ENCODE data around the gene TMED10.
A peak's percentile ranks its signal among the peaks of the same experiment; 100 is the strongest.

Gene TMED10

DNA sequence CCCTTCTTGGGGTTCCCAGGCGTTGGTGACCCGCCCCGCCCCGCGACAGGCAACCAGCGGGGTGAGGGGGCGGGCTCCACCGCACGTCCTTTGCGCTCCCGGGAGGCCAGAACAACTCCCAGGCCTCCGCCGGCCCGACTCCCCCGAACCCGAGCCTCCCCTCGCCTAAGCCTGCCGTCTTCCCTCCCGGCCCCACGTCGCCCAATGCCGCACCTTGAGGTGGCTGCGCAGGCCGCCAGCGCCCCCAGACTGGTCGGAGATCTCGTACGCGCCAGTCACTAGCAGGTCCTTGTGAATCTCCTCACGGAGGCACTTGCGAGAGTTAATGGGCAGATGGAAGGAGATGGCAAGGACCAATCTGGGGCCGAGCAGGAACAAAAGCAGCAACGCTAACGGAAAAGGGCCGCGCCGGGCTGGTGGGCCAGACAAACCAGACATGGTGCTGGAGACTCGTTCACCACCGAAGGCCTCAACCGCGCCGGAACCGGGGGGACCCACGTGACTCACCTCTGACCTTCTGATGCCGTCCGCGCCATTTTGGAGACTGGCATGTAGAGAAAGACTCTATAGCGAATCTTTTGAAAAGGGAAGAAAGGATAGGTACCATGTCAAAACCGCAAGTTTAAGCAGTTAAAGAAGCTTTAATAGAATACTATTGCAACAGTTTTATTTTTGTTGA, at the start of gene TMED10:
TSS of gene TMED10 (minus strand) at position 471 of the 679 bp plus-strand sequence. CDS start at position 438, 33 bp downstream.
- DNase-seq (ENCODE audit: low read depth) = peak; percentile 83

DNA sequence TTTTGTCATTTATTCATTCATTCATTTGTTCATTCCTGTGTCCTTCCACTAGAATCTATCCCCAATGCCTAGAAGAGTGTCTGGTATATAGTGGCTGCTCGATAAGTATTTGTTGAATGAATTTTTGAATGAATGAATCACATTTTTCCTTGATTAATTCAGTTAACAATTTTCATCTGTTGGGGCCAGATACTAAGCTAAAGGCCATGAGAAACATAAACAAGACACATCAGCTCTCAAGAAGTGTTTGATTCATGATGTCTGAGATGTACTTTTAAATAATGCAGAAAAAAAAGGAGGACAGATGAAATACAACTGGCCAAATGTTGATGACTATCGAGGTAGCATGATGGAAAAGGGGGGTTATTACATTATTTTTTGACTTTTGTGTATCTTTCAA, 48.1 kb upstream of the TMED10 start:
- no peak for DNase-seq (ENCODE audit: low read depth)

DNA sequence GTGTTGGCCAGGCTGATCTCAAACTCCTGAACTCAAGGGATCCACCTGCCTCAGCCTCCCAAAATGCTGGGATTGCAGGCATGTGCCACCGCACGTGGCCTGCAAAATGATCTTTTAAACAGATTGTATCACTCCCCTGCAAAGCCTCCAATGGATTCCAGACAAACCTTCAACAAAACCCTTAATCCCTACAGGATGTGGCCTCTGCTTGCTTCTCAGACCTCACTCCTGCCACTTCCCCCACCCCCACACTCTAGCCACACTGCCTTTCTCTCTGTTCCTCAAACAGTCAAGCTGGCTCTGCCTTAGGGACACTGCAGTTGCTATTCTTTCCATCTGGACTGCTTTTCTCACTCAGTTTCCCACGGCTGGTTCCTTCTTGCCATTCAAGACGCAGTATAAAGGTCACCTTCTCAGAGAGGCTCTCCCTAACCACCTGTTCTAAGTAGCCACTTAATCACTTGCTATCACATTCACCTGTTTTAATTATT, 47.3 kb upstream of the TMED10 start:
- no peak for DNase-seq (ENCODE audit: low read depth)

DNA sequence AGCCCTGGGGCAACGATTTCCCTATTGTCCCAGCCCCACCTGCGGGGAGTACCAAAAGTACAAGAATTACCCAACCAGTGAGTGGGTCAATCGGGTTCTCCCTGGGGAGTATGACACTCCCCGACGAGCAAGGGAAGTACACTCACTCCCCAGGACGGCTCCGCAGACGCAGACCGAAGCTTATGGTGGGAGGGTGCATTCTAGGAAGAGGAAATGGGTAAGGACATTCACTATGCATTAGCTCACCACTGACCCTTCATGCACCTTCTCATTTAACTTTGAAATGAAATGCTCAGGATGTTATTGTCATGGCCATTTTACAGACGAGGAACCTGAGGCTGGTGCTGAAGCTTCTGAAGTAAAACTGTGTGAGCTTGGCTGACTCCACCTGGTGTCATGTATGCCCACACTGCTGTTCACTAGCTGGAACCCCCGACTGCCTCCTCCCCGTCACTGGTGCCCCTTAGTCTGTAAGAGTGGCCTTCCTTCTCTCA, 45.8 kb upstream of the TMED10 start:
- no peak for DNase-seq (ENCODE audit: low read depth)

DNA sequence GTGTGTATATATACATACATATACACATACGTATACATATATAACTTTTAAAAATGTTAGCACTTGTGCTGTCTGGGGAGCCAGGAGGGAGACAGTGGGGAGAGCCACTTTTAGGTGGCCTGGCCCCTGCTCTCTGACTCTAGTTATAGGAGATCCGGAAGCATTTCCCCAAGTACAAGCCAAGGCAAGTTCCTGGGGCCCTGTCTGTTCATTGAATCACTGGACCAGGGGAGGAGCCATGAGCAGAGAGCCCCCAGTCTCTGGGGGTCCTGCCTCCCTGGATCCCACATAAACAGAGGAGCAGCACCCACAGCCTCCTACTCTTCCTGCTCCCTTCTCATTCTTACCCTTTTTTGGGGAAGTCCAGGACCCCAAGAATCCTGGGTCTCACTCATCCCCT, 45.4 kb upstream of the TMED10 start:
- DNase-seq (ENCODE audit: low read depth) = no peak

DNA sequence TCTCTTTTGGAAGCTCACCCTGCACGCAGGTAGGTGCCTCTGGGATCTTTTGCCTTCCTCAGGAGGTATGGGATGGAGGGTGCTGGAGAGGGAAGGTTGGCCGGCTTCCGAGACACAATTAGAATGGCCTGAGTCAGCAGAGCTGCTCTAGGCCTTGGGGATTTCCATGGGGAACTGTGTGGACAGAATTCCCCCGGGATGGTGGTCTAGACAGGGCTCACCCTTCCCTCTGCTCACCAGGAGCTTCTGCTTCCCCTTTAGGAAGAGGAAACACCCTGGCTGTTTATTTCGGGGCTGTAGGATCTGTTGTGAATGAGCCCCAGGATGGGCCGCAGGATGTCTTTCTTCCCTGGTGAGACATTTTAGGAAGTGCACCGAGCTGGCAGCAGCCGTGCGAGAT, 43.7 kb upstream of the TMED10 start:
- DNase-seq (ENCODE audit: low read depth) = no peak

DNA sequence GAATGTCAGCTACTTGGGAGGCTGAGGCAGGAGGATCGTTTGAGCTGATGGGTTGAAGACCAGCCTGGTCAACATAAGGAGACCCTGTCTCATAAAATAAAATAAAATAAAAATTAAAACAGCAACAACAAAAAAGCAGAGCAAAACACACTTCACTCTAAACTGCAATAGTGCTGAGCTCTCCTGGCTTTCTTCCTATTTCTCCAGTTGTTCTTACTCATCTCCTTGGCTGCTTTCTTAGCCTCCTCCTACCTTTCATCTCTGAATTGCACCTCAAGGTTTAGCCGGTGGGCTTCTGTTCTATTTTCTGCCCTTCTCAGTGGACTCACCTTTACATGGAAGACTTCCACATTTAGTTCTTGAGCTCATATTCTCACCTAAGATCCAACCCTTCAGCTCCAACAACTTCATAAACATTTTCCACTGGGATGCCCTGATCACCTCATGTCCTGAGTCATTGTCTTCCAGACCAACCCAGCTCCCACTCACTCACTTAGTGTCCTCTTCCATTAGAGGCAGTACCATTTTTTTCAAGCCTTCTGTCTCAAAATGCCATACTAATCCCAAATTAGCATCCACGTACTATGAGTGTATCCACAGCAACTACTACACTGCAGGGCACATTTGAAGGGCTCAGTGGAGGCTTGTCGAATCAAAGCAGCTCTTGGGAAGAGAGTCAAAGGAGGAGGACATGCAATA, 41.2 kb upstream of the TMED10 start:
- DNase-seq (ENCODE audit: low read depth) = no peak

DNA sequence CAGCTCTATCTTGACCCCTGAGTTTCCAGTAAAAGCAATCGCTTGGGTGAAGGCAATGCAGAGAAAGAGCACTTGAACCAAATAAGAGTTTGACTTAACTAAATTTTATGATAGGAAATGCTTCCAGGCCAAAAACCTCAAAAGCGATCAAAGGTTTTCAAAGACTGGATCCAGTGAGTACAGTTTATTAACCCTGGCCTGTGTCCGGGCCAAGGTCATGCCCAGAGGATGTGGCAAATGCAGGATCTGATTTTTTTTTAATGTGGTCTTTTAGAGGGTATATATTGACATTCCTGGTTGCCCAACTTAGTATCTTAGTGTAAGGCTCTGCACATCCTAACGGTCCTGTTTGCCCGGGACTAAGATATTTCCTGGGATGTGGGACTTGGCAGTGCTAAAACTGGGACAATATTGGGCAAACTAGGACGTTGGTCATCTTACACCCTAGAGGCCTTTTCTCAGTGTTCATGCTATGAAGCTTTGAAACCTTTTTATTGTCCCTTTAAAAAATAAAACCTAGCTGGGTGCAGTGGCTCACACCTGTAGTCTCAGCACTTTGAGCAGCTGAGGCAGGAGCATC, 40.1 kb upstream of the TMED10 start:
- DNase-seq (ENCODE audit: low read depth) = no peak

DNA sequence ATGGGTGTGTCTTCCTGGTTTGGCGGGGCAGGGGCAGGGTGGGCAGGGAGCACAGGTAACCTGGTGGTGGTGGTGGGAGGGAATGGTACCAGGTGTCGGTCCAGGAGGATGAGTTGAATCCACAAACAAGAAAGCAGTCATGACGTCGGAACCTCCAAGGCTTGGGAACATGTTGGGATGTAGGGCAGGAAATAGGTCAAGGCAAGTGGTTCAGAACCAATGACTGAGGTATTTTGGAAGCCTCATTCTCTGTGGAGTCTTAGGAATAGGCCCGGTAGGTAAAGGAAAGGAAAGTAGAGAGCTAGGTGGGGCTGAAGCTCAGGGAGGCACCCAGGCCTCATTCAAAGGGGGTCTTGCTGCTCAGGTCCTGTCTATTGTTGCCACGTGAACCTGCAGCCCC, 39.1 kb upstream of the TMED10 start:
- no peak for DNase-seq (ENCODE audit: low read depth)

DNA sequence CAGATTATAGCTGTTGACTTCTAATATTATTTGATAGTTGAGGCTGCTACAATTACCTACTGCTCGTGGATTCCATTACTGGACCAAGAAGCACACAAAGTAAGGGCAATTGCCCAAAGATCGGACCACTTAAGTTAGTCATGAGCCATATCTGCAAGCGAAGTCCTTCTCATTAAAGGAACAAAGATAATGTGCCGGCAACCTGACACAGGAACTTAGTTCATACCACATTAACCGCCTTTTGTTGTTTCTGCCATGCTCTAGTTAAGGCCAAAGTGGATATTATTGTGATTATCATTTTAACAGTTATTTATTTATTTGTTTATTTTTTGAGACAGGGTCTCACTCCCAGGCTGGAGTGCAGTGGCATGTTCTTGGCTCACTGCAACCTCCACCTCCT, 38.1 kb upstream of the TMED10 start:
- no peak for DNase-seq (ENCODE audit: low read depth)

DNA sequence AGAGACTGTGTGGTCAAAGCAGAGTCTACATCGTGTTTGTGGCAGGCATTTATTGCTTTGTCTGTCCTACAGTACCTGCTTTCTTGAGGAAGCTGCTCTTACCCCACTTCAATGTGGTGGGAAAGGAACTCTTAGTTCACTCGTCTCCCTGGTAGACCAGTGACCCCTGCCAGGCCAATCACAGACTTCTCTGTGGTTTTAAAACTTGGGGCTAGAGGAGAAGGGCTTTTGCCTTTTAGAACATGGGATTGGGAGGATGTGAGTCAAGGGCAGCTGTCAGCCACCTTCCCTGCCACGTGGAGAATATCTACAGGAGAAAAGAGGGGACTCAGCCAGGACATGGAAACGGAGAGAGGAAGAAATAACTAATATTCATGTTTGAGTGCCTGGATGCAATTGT, 36.8 kb upstream of the TMED10 start:
- no peak for DNase-seq (ENCODE audit: low read depth)

DNA sequence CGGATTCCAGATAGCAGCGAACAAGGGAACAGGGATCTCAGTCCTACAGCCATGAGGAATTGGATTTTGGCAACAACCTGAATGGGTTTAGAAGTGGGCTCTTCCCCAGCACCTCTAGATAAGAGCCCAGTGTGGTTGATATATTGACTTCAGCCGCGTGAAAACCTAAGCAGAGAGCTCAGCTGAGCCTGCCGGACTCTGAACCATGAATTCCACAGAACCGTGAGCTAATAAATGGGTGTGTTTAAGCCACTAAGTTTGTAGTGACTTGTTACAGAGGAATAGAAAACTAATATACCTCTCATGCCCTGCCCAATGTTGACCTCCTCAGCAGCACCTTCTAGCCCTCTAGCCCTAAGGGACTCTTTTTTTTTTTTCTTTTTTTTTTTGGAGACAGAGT, 32.4 kb upstream of the TMED10 start:
- DNase-seq (ENCODE audit: low read depth) = no peak

DNA sequence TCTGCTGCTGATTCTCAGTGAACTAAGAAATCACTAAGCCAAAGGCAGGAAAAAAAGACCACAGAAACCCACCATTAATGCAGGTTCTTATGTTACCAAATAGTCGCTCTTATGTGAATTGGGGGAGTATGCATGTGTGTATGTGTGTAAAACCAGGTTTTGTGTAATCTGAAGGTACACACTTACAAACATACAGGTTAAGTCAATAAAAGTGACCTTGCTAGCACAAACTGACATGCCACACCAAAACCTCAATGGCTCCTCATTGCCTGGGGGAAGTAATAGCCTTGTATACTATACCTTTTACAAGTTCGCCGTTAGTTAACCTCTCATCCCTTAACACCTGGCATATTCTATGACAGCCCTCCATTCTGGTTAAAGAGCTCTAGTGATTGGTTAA, 29.8 kb upstream of the TMED10 start:
- no peak for DNase-seq (ENCODE audit: low read depth)

DNA sequence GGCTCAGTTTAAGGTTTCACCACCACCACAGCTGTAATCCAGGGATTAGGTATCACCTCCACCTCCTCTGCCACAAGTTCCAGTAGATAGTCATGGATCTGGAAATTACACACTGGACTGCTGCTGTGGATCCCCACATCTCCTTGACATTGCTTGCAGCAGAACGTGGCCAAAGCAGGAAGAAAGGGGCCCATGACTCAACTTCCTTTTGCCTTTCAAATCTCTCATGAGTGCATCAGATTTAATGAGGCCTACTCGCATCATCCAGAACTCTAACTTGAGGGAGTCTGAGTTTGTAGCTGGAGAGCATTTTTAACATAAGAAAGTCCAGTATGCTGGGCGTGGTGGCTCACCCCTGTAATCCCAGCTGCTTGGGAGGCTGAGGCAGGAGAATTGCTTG, 29.2 kb upstream of the TMED10 start:
- DNase-seq (ENCODE audit: low read depth) = no peak

DNA sequence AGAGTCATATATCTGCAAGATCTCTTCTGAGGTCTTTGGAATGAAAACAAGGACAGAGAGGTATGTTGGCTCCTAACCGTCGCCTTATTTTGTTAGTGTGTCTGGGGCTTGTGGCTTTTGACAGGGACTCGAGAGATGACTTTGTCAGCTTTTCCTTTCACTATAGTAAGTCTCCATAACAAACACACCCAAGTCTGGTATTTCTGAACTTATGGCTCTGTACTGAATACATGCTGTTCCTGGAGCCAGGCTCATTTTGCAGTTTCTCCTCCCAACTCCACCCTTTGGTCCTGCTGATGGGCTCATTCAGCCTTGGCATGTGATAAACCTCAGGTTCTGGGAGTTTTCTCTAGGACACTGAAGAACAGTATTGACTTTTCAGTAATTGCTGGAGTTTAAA, 27.7 kb upstream of the TMED10 start:
- DNase-seq (ENCODE audit: low read depth) = no peak

DNA sequence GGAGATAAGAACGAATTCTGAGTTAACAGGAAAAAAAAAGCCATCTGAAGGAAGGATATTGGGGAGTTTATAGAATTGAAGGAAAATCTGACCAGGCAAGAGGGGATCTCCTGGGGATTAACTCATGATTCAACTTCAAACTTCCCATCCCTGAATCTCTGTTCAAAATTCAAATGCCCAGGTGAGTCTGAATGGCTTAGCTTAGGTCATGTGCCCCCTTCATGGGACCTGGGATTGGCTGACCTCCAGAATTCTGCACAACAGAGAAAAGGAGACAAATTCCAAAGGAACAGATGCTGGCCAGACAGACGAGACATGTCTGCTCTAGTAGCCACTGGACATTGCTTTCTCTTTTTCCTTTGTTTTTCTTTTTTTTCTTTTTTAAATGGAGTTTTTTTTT, 26.2 kb upstream of the TMED10 start:
- no peak for DNase-seq (ENCODE audit: low read depth)

DNA sequence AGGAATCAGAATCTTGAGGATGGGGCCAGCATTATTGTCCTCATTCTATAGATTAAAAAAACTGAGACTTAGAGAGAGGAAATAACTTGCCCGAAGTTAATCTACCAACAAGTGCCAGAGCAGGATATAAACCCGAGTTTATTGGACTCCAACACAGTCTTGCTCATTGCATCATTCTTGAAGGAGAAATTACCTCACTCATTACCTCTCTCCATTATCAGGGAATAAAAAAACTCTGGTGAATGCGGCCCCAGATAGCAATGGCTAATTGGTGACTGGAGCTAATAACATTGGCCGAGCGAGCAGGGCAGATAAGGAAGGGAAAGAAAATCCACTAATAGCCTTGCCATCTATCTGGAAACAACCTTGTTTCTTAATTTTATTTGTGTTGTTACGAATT, 24.7 kb upstream of the TMED10 start:
- no peak for DNase-seq (ENCODE audit: low read depth)

DNA sequence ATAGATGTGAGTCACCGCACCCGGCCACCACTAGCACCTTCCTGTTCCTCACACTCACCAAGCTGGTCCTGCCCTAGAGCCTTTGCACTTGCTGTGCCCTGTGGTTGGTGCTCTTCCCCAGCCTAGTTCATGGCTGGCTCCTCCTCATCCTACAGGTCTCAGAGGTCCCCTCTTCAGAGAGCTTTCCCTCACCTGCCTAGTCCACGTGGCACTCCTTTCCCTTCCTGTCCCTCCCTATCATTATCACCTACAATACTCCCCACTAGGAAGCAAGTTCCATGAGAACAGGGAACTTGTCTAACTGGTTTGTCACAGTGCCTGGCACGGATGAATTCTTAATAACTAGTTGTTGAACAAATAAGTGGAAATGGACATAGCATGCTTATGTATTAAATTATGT, 24.0 kb upstream of the TMED10 start:
- no peak for DNase-seq (ENCODE audit: low read depth)

DNA sequence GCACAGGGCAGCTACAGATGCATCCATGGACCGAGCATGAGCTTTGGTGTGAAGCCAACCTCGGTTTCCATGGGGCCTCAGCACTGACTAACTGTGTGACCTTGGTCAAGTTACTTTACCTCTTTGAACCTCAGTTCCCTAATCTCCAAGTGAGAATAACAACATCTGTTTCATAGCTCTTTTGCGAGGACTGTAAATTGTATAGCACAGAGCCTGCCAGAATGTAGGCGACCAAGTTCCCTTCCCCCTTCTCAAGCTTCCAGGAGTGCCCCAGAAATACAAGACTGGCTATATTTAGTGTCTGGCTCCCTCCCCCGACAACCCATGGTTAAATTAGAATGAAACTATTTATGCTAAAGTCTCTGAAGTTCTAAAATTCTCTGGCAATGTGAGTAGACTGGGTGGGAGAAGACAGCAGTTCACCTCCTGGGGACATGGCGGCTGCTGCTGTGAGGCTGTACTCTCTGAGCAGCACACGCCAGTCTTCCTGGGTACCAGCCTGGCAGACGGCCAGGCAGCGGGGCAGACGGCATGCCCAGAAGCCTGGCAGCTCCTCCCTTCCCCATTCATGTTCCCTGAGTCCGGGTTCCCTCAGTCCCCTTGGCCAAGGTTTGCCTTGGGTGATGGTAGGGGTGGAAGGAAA, 22.0 kb upstream of the TMED10 start:
- DNase-seq (ENCODE audit: low read depth) = no peak

DNA sequence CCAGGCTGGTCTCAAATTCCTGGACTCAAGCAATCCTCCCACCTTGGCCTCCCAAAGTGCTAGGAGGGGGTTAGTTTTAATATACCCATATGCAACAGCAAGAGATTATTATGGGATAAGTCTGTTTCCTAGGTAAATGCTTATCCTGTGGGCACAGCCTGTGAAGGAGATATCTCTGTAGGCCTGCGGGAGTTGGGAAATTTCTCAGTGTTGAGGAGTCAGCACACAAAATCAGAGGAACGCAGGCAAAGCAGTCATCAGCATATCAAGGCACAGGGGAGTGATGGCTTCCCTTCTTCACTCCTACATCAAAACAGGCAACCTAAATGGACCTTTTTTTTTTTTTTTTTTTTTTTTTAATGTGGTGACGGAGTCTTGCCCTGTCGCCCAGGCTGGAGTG, 20.9 kb upstream of the TMED10 start:
- DNase-seq (ENCODE audit: low read depth) = no peak

DNA sequence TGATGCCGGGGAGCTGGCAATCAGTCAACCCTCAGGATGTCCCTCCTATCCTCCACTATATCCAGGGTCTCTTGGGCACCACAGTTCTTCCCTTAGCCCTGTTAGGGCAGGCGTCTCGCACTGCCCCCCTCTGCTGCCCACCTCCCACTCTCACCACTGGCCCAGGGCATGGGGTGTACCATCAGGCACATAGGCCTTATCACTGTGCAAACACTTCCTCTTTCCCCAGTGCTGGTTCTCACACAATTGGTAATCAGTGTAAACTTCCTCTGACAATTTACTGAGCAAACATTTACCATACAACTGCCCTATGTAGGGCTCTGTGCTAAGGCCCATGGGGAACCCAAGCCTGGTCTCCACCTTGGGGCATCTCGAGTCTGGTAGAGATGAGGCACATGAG, 20.1 kb upstream of the TMED10 start:
- DNase-seq (ENCODE audit: low read depth) = no peak

DNA sequence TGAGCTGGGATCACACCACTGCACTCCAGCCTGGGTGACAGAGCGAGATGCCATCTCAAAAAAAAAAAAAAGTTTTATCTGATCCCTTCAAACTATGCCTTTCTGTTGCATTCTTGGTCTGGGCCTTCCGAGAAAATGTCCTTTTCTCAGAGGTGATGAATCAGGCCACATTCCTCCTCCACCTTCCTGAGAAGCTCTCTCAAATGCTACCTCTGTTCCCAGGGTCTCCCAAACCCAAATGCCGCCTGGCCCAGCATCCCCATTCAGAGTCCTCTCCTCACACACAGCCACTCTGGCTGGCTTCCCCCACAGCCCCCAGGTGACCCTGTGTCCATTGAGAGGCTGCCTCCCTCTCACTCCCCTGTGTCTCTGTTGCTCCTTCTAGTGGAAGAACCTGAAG, 19.7 kb upstream of the TMED10 start:
- no peak for DNase-seq (ENCODE audit: low read depth)

DNA sequence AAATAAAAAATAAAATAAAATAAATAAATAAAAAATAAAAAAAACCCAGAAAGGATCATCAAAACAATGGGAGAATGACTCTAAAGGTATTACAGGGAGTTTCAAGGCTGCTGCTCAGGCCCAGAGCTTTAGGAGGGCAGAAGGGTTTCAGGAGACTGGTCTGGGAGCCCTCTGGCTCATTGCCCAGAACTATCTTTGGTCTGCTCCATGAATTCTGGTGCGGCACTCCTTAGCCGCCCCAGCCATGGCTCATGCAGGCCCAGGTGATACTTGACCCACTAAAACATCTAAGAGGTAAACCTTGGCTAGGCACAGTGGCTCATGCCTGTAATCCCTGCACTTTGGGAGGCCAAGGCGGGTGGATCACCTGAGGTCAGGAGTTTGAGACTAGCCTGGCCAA, 14.7 kb upstream of the TMED10 start:
- no peak for DNase-seq (ENCODE audit: low read depth)

Data from stimulated activated CD8-positive, alpha-beta memory T cell treated with anti-CD3 and anti-CD28 coated beads, Interleukin-12 subunit alpha, Interleukin-12 subunit beta, amount 100 ng/mL, for 4 hours (primary cell).